Measurements from ENCODE around the gene MEIS3.
A peak's percentile ranks its signal among the peaks of the same experiment; 100 is the strongest.

Gene MEIS3

DNA sequence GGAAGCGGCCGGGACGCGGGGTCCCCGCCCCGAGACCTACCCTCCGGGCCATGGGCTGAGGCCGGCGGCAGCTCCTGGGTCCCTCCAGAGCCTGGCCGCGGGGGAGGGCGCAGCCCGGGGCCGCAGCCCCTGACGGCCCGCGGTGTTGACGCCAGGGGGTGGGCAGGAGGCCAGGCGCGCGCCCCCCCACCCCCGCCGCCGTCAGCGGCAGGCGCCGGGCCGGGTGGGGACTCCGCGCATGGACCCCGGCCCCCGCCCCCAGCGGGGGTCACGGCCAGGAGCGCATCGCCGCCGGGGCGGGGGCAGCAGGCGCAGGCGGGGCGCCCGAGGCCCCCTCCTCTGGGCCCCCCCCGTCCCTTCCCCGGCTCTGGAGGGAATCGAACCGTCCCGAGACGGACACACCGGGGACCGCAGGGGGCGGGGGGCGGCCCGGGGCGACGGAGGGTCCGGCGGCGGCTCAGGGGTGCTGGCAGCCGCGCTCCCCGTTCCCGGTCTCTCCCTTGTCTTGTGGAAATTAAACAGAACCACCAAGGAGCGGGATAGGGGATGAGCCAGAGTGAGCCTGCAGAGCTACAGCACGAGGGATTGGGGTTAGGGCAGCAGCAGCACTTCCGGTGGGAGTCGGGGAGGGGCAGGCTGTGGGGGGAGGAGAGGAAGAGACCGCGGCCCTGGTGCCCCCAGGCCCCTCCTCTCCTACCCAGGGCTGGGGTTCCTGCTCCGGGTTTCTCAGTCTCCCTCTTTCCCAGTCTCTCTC is at the start of gene MEIS3:
TSS of gene MEIS3 (minus strand) at position 498 of the 754 bp plus-strand sequence. CDS start at position 52, 446 bp downstream.
- H3K36me3 ChIP-seq: no peaks in the 10 kb centered on the region
- H3K4me3 ChIP-seq: peak within 1 kb of the TSS; percentile 41 to 67 (median 54); a peak in 19 of 20 replicates

DNA sequence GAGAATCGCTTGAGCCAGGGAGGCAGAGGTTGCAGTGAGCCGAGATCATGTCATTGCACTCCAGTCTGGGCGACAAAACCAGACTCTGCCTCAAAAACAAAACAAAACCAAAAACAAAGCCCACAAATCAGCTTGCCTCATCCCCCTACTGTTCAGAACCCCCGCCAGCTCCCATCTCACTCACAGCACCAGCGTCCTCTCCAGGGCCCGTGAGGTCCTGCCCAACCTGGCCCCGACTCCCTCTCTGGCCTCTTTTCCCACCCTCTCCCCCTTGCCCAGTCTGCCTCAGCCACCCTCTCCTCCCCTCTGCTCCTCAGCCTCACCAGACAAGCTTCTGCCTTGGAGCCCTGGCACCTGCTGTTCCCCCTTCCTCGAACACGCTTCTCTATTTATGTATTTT is 48.6 kb upstream of the MEIS3 start:
- H3K27ac ChIP-seq: no peak overlapping the region
- H4K20me1 ChIP-seq: peaks cover 0 to 43% (median 6%) of the 10 kb centered on the region in 11 experiments; a peak in 11 of 22 replicates
- no peak overlapping the region for H3K4me2 ChIP-seq
- H3K9ac ChIP-seq: no peak overlapping the region
- peaks cover 54 to 63% (median 57%) of the 10 kb centered on the region in 11 experiments for H3K27me3 ChIP-seq
- no peak for TF ChIP-seq Cebpa-rat (IDR thresholded peaks at IDR 0.05)
- no peak overlapping the region for H3K4me3 ChIP-seq
- H3K4me1 ChIP-seq: peaks cover 0 to 10% (median 6%) of the 10 kb centered on the region in 10 experiments; a peak in 12 of 20 replicates
- H3K9me3 ChIP-seq (replicated peaks in 1 of 11): no peaks in the 10 kb centered on the region
- H3K36me3 ChIP-seq: no peaks in the 10 kb centered on the region

More for the DNA sequence above, at the start of gene MEIS3:
- no peaks in the 10 kb centered on the region for H3K9me3 ChIP-seq (replicated peaks in 1 of 11)
- H3K27me3 ChIP-seq: peaks cover 93 to 99% (median 97%) of the 10 kb centered on the region in 11 experiments
- peak within 1 kb of the TSS; percentile 73 to 93 (median 82) for H3K4me2 ChIP-seq
- H3K27ac ChIP-seq: peak within 1 kb of the TSS in 1 of 11 experiments; percentile 49; a peak in 2 of 22 replicates
- H3K4me1 ChIP-seq: peaks cover 30 to 53% (median 43%) of the 10 kb centered on the region in 10 experiments; a peak in 19 of 20 replicates
- H4K20me1 ChIP-seq: peaks cover 12 to 83% (median 55%) of the 10 kb centered on the region in 11 experiments; a peak in 21 of 22 replicates
- peak within 1 kb of the TSS in 4 of 11 experiments; percentile 36 to 72 (median 62); a peak in 7 of 22 replicates for H3K9ac ChIP-seq
- TF ChIP-seq Cebpa-rat (IDR thresholded peaks at IDR 0.05): no peak

DNA sequence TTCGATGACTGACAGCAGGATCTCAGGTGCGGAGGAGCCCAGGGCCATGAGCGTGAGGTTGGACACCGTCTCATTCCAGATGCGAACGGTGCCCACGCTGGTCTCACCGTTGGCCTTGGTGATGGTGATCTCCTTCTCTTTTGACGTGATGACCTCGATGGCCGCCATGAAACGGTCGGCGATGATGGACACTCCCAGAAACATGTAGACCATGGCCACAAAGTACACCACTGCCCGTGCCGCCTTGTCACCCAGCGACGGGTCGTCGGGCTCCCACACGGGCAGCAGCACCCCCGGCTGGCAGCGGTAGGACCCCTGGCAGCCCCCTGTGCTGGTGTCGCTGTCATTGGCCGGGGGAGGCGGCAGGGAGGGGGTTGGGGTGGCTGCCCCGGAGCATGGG is 46.6 kb upstream of the MEIS3 start:
- no peak for TF ChIP-seq Cebpa-rat (IDR thresholded peaks at IDR 0.05)
- Histone ChIP-seq H3K36me3 (no peaks in the 10 kb centered on the region), H3K4me3 (no peak overlapping the region), H3K4me2 (no peak overlapping the region), H3K27ac (no peak overlapping the region), H3K9me3 (replicated peaks in 1 of 11) (no peaks in the 10 kb centered on the region), H3K4me1 (no peaks in the 10 kb centered on the region; a peak in 1 of 20 replicates), H3K27me3 (peaks cover 38 to 46% (median 41%) of the 10 kb centered on the region in 11 experiments), H3K9ac (no peak overlapping the region), H4K20me1 (peaks cover 0 to 34% (median 6%) of the 10 kb centered on the region in 11 experiments; a peak in 11 of 22 replicates)

DNA sequence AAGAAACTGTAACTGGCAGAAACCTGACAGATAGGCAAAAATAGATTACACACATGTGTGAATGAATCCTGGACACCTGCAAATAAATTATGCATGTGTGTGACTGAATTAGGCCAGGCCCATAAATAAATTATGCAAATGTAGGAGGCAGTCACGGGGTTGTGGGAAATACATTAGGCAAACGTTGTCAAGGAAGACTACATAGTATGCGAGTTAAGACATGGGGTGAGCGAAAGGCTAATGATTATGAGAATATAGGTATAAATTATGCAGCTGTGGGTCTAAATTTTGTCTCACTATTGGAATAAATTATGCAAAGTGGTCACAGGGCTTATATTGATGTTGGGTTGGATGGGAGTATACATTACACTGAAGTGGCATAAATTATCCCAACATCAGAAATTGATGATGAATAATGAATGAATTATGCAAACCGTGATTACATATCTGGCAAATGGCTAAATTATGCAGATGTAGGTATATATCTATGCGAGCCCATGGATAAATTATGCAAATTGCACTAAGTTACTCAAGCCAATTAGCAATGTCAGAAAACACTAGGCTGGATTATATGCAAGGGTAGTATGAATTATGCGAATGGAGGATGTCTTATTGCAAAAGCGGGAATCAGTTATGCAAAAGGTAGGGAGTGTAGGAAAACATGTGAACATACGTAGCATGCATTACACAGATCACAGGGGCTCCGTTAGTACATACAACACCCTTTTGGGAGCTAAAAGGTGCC is 45.5 kb upstream of the MEIS3 start:
- Histone ChIP-seq H3K9ac (no peak overlapping the region), H3K4me2 (no peak overlapping the region), H3K27ac (no peak overlapping the region), H3K9me3 (replicated peaks in 1 of 11) (no peaks in the 10 kb centered on the region), H3K4me1 (no peaks in the 10 kb centered on the region; a peak in 1 of 20 replicates), H3K36me3 (no peaks in the 10 kb centered on the region), H3K27me3 (peaks cover 30 to 39% (median 33%) of the 10 kb centered on the region in 11 experiments), H3K4me3 (no peak overlapping the region), H4K20me1 (peaks cover 0 to 27% (median 6%) of the 10 kb centered on the region in 11 experiments; a peak in 11 of 22 replicates)
- no peak for TF ChIP-seq Cebpa-rat (IDR thresholded peaks at IDR 0.05)

DNA sequence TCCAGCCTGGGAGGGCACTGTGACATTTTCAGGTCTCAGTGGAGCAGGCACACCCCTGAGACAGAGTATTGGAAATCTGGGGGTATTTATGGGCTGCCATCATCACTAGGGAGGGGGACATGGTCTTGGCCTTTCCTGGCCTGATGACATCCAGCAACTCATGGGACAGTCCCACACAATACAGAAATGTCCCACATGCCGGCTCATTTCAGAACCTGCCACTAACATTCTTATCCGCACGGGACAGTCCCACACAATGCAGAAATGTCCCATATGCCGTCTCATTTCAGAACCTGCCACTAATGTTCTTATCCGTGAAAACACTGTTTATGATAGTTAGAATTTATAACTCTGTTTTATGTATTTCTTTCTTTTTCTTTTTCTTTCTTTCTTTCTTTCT is 42.5 kb upstream of the MEIS3 start:
- no peaks in the 10 kb centered on the region for H3K36me3 ChIP-seq
- H3K9ac ChIP-seq: no peak overlapping the region
- peaks cover 27 to 39% (median 33%) of the 10 kb centered on the region in 11 experiments for H3K27me3 ChIP-seq
- H3K4me2 ChIP-seq: no peak overlapping the region
- no peak for TF ChIP-seq Cebpa-rat (IDR thresholded peaks at IDR 0.05)
- no peak overlapping the region for H3K4me3 ChIP-seq
- H3K4me1 ChIP-seq: no peaks in the 10 kb centered on the region
- H4K20me1 ChIP-seq: peaks cover 0 to 8% (median 0%) of the 10 kb centered on the region in 11 experiments; a peak in 4 of 22 replicates
- H3K27ac ChIP-seq: no peak overlapping the region
- H3K9me3 ChIP-seq (replicated peaks in 1 of 11): peaks cover 0 to 6% (median 5%) of the 10 kb centered on the region in 11 experiments; a peak in 15 of 22 replicates

DNA sequence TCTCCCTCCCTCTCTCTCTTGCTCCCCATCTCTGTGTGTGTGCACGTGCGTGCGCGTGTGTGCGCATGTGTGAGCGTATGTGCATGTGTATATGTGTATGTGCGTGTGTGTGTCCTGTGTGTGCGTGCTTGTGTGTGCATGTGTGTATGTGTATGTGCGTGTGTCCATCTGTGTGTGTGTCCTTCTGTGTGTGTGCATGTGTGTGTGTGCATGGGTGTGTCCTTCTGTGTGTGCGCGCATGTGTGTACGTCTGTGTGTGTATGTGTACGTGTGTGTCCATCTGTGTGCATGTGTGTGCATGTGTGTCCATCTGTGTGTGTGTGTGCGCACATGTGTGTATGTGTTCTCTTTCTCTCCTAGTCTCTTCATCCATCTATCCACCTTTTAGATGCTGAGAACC is 40.1 kb upstream of the MEIS3 start:
- TF ChIP-seq Cebpa-rat (IDR thresholded peaks at IDR 0.05): no peak
- Histone ChIP-seq H4K20me1 (peaks cover 0 to 5% (median 0%) of the 10 kb centered on the region in 11 experiments; a peak in 2 of 22 replicates), H3K36me3 (no peaks in the 10 kb centered on the region), H3K9me3 (replicated peaks in 1 of 11) (peaks cover 15 to 25% (median 23%) of the 10 kb centered on the region in 11 experiments), H3K27me3 (peaks cover 43 to 57% (median 56%) of the 10 kb centered on the region in 11 experiments), H3K4me3 (no peak overlapping the region), H3K4me2 (no peak overlapping the region), H3K9ac (no peak overlapping the region), H3K4me1 (no peaks in the 10 kb centered on the region), H3K27ac (no peak overlapping the region)

DNA sequence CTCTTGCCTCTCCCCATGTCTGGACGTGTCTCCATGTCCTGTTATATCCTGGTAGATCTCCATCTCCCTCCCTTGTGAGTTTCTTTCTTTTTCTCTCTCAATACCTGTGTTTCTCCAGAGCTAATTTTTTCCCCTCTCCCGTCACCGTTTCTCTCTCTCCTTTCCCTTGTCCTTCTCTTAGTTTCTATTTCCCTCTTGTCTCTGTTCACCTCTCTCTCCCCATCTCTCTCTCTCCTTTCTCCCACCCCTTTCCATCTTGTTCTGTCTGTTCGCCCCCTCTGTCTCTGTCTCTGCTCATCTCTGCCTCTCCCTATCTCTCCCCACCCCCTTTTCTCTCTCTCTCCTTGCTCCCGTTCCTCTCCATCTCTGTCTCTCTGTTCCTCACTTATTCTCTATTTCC is 39.3 kb upstream of the MEIS3 start:
- H3K9ac ChIP-seq: no peak overlapping the region
- peaks cover 43 to 64% (median 61%) of the 10 kb centered on the region in 11 experiments for H3K27me3 ChIP-seq
- no peak overlapping the region for H3K4me3 ChIP-seq
- no peaks in the 10 kb centered on the region for H3K4me1 ChIP-seq
- peaks cover 15 to 25% (median 23%) of the 10 kb centered on the region in 11 experiments for H3K9me3 ChIP-seq (replicated peaks in 1 of 11)
- no peak overlapping the region for H3K4me2 ChIP-seq
- no peaks in the 10 kb centered on the region for H3K36me3 ChIP-seq
- no peak overlapping the region for H3K27ac ChIP-seq
- no peak for TF ChIP-seq Cebpa-rat (IDR thresholded peaks at IDR 0.05)
- H4K20me1 ChIP-seq: peaks cover 0 to 5% (median 0%) of the 10 kb centered on the region in 11 experiments; a peak in 3 of 22 replicates

DNA sequence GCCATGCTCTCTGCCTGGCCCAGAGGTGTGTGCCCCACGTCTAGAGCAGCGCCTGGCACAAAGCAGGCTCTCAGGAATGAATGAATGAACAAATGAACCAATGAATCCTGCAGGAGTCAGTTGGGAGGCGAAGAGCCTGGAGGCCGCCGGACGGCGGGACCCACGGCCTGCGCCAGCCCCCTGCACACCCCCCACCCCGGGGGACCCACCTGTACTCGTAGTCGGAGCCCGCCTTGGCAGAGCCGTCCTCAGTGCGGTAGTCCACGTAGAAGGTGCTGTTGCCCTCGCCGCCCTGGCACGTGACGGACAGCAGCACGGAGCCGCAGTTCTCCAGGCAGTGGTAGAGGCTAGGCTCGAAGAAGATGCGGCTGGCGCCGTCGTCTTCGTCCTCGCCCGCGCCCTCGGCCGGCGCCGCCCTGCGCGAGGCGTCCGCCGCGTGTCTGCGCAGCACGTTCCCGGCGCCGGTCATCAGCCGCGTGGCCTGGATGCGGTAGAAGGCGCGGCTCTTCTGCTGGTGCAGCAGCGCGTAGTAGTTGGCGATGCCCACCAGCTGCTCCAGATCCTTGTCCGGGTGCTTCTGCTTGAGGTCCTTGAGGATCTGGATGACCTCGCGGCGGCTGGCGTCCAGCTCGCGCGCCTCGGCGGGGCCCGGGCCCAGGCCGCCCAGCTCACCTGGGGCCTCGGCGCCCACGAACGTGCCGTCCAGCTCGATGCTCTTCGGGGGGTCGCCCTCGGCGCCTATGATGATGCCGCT is 37.6 kb upstream of the MEIS3 start:
- Histone ChIP-seq H3K36me3 (no peaks in the 10 kb centered on the region), H3K27ac (no peak overlapping the region), H3K4me1 (no peaks in the 10 kb centered on the region), H3K9ac (no peak overlapping the region), H3K9me3 (replicated peaks in 1 of 11) (peaks cover 15 to 25% (median 23%) of the 10 kb centered on the region in 11 experiments), H4K20me1 (peaks cover 0 to 5% (median 0%) of the 10 kb centered on the region in 11 experiments; a peak in 3 of 22 replicates), H3K4me2 (no peak overlapping the region), H3K4me3 (no peak overlapping the region), H3K27me3 (peaks cover 43 to 73% (median 61%) of the 10 kb centered on the region in 11 experiments)
- TF ChIP-seq Cebpa-rat (IDR thresholded peaks at IDR 0.05): no peak
